Skeletal muscle tissue (tissue), 4 donors: ENCODE measurements around the gene GCHFR. TPM values are rescaled to one million over a fixed set of nuclear protein-coding genes. Genes with fewer than 3 reads are reported as not detected.

Source experiments
- H3K27ac ChIP-seq: one replicate; pipeline ENCODE4 v1.7.0; 2013; ENCODE audit warnings: mild to moderate bottlenecking, low read depth, low read length, inconsistent platforms
- H3K27me3 ChIP-seq, 3 donors: one replicate each; pipeline ENCODE4 v1.7.0; 2013; ENCODE audit warnings: low read length in 3 of 3; ENCODE audit not compliant: control insufficient read depth in 3 of 3, insufficient read depth in 3 of 3
- H3K36me3 ChIP-seq, 3 donors: one replicate each; pipeline ENCODE4 v1.7.0; 2013; ENCODE audit warnings: low read length in 3 of 3; ENCODE audit not compliant: control insufficient read depth in 3 of 3, insufficient read depth in 3 of 3
- H3K4me1 ChIP-seq, 3 donors: one replicate each; pipeline ENCODE4 v1.7.0; 2013; ENCODE audit warnings: low read length in 3 of 3, mild to moderate bottlenecking in 3 of 3; ENCODE audit not compliant: control insufficient read depth in 3 of 3, insufficient read depth in 3 of 3
- H3K4me3 ChIP-seq, 3 donors: one replicate each; pipeline ENCODE4 v1.7.0; 2013; ENCODE audit warnings: low read length in 3 of 3
- H3K9ac ChIP-seq, 3 donors: one replicate each; pipeline ENCODE4 v1.7.0; 2013; ENCODE audit warnings: low read length in 3 of 3, mild to moderate bottlenecking in 3 of 3, moderate library complexity in 2 of 3, low read depth in 1 of 3
- H3K9me3 ChIP-seq, 3 donors: one replicate each; pipeline ENCODE4 v1.7.0; 2013; ENCODE audit warnings: low read length in 3 of 3; ENCODE audit not compliant: control insufficient read depth in 3 of 3
- total RNA-seq: library from RNA; depleted of rRNA; stranded (reverse); fragments of >200 nt; gene quantifications from one replicate; pipeline ENCODE4 v1.2.3, GENCODE V29; 2014
- donor health status: Osteomylitis.

GCHFR gene
- total RNA-seq, 1 donor from 2014 or later, result 1.6 TPM

DNA sequence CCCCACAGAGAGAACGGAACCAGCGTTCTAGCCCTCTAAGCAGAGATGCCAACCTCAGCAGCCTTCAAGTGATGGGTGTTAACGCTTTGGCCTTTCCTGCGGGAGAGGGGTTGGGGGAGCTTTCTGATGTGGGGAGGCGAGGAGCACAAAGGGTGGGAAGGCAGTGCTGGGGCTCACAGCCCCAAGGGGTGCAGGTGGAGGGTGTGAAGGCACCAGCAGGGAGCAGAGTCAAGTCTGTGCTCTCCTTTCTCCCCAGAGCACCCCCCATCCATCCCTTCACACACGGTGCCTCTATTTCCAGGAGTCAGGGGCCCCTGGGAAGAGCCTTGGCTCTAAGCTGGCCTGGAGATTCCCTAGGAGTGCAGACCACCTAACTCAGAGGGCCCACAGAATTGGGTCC is 10.0 kb downstream of the GCHFR start:
- peaks cover 59 to 64% (median 61%) of the 10 kb centered on the region in 3 donors for H3K36me3 ChIP-seq
- H3K27me3 ChIP-seq, result no peaks in the 10 kb centered on the region
- H3K9ac ChIP-seq, result no peak overlapping the region
- H3K27ac ChIP-seq, result no peak overlapping the region
- no peak overlapping the region for H3K4me3 ChIP-seq
- H3K9me3 ChIP-seq, result no peaks in the 10 kb centered on the region
- H3K4me1 ChIP-seq, result peaks cover 7 to 17% (median 12%) of the 10 kb centered on the region in 3 donors

DNA sequence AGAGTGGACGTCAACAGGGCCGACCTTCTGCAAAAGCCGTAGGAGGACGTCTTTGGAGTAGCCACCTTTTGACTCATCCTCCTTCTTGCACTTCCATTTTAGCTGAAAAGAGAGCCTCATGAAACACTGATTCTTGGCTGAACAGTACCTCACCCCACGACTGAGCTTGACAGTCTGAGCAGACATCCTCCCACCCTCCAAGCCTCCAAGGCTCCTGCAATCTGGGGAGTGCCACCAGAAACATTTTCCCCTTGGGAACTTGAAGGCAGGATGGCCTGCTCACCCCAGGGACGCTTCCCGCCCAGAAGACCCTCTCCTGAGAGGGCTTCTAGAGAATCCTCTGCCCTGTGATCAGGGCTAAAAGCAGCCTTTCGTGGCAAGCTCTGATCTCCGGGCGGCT is 11.1 kb downstream of the GCHFR start:
- Histone ChIP-seq H3K27me3 (no peaks in the 10 kb centered on the region), H3K4me3 (no peak overlapping the region), H3K9me3 (no peaks in the 10 kb centered on the region), H3K36me3 (peaks cover 67 to 72% (median 72%) of the 10 kb centered on the region in 3 donors), H3K9ac (no peak overlapping the region), H3K4me1 (peaks cover 4 to 10% (median 9%) of the 10 kb centered on the region in 3 donors), H3K27ac (no peak overlapping the region)

DNA sequence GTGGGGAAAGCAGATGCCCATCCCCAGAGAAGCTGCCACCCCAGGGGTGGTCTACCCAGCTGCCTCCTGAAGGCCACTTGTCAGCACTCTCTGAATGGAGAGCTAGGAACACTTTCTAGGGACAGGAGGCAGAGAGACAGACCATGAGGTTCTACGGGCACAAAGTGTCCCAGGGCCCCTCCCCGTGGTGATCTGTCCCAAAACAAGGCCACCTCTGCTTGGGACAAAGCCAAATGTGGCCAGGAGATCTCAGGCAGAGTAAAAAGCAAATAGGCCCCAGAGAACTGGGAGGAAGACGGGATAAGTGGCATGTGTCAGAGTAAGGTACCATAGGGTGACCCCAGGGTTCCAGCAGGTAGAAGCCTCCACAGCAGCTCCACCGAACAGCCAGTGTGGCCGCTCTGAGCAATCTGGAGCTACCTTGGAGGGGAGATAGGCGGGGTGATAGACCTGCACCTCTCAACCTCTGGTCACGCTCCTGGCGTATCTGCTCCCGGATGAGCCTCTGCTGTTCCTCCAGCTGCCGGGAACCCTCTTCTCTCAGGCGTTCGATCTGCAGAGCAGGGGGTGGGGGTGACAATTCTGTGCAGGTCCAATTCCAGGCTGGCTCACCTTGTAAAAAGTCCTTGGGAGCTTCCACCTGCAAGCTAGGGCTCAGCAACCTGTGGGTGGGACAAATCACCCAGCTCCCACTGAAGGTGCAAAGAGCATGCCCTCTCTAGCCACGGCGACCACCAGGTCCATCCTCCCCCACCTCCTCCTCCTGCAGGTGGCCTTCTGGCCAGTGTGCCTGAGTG is 12.1 kb downstream of the GCHFR start:
- no peak overlapping the region for H3K4me3 ChIP-seq
- no peaks in the 10 kb centered on the region for H3K27me3 ChIP-seq
- H3K36me3 ChIP-seq, result peaks cover 67 to 70% (median 68%) of the 10 kb centered on the region in 3 donors
- H3K4me1 ChIP-seq, result peaks cover 4 to 10% (median 9%) of the 10 kb centered on the region in 3 donors
- H3K27ac ChIP-seq, result no peak overlapping the region
- H3K9ac ChIP-seq, result no peak overlapping the region
- H3K9me3 ChIP-seq, result no peaks in the 10 kb centered on the region

DNA sequence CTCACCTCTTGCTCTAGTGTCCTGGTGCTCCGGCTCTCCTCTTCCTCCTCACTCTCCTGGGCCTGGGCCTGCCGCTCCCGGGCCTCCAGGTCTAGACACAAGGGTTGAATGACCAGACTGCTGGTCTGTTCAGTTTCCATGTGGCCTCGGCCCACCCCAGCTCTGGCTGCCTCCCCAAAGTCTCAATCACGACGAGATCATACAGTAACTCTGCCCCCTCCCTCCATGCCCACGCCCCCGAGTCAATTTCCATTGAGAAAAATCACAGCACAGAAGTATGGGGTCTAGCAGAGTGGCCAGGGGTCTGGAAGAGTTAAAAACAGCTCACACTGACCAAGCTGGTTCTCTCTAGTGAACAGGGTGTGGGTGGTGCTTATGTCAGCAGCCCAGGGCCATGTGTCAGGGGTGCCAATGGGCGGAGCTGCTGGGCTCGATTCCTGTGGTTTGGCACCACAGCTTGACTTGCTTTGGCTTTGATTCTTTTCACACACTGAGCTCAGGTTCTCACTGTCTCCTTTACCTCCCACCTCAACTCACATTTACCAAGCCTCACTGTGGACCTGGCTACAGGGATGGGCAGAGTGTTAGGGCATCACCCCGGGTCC is 12.8 kb downstream of the GCHFR start:
- Histone ChIP-seq H3K36me3 (peaks cover 63 to 66% (median 64%) of the 10 kb centered on the region in 3 donors), H3K9me3 (no peaks in the 10 kb centered on the region), H3K27me3 (no peaks in the 10 kb centered on the region), H3K27ac (peak overlapping the region; percentile 21), H3K4me1 (peaks cover 4 to 10% (median 9%) of the 10 kb centered on the region in 3 donors), H3K9ac (no peak overlapping the region), H3K4me3 (no peak overlapping the region)

DNA sequence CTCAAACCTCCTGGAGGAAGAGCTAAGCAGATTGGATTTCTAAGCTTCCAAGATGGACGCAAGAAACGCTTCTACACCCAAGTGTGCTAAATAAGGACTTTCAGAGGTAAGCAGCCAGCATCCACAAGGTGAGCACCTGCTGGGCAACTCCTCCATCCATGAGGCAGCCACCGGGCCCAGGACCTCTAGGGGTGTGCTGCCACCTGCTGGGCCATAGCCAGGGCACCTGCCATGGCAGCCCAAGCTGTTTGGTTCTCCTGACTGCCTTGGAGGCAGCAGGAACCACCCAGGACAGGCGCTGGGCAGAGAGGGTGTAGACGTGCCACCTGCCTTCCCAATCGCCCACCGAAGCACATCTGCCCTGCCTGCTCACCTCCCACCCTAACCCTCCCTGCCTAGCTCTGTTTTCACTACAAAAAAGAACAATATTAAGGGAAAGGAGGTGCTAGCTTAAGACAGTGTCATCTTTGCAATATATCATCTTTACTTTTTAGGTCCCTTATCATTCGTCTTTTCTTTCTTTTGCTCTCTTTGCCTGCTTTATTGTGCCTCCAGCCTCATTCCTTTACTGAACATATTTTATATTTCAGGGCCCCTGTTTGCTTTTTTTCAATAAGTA is 18.9 kb downstream of the GCHFR start:
- Histone ChIP-seq H3K4me1 (peaks cover 0 to 10% (median under 1%) of the 10 kb centered on the region in 3 donors), H3K9me3 (no peaks in the 10 kb centered on the region), H3K27ac (no peak overlapping the region), H3K9ac (no peak overlapping the region), H3K27me3 (no peaks in the 10 kb centered on the region), H3K36me3 (peaks cover 15 to 19% (median 17%) of the 10 kb centered on the region in 3 donors), H3K4me3 (no peak overlapping the region)

DNA sequence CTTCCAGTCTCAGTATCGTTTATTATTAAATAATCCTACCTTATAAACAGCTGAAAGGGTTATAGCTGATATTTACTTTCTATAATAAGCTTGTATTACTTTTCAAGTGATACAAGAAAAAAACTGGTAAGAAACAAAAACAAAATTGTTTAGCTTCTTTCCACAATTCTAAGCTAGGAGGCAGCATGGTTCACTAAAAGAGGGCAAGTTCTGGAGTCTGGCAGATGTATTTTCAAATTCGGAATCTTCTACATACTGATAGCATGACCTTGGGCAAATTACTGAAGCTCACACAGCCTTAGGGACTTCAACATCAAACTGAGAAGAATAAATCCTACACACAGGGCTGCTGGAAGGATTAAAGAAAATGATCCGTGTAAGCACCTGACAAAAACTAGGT is 21.3 kb downstream of the GCHFR start:
- H3K9me3 ChIP-seq, result no peaks in the 10 kb centered on the region
- H3K36me3 ChIP-seq, result peaks cover 0 to under 1% (median 0%) of the 10 kb centered on the region in 3 donors
- no peak overlapping the region for H3K27ac ChIP-seq
- H3K4me3 ChIP-seq, result no peak overlapping the region
- H3K27me3 ChIP-seq, result no peaks in the 10 kb centered on the region
- peaks cover 4 to 11% (median 10%) of the 10 kb centered on the region in 3 donors for H3K4me1 ChIP-seq
- no peak overlapping the region for H3K9ac ChIP-seq

DNA sequence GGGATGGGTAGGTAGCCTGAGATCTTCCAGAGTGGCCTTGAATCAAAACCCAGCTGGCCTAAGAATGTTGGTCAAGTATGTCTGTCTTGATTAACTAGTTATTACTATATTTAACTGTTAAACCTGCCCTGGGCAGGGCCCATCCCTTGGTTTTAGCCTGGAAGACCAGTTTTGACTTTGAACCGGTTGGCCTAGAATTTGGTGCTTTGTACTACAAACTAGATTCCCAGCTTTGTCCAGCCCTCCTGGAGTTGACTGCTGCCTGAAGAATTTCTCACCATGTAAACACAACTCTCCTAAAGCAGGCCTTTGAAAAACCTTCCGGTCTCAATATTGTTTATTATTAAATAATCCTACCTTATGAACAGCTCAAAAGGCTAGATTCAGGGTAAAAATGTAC is 21.9 kb downstream of the GCHFR start:
- H3K4me1 ChIP-seq, result peaks cover 4 to 11% (median 10%) of the 10 kb centered on the region in 3 donors
- H3K9me3 ChIP-seq, result no peaks in the 10 kb centered on the region
- peak overlapping the region in 1 of 3 donors; percentile 6 for H3K9ac ChIP-seq
- H3K4me3 ChIP-seq, result no peak overlapping the region
- no peaks in the 10 kb centered on the region for H3K36me3 ChIP-seq
- no peaks in the 10 kb centered on the region for H3K27me3 ChIP-seq
- no peak overlapping the region for H3K27ac ChIP-seq

DNA sequence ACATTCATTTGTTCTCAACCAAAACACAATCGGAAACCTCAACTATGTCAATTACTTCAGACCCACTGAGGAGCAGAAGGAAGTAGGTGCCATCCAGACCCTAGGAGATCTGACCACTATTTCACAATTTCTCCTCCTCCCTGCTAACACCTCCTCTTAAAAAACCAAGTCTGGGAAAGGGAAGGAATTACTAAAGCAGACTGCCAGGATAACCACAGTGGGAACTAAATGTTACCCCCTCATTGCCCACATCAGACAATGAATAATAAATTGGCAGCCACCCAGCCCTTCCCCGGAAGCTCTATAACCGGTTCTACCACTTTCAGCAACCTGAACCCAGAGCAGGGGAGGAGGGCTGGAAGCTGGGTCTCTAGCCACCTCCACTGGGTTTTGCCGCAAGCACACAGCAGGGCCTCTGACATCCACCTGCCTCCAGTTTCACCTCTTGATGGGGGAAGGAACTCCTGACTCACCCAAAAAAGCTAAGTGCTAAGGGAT is 23.5 kb downstream of the GCHFR start:
- peaks cover 0 to 4% (median 3%) of the 10 kb centered on the region in 3 donors for H3K36me3 ChIP-seq
- H3K27me3 ChIP-seq, result no peaks in the 10 kb centered on the region
- H3K4me3 ChIP-seq, result no peak overlapping the region
- H3K27ac ChIP-seq, result no peak overlapping the region
- no peaks in the 10 kb centered on the region for H3K9me3 ChIP-seq
- H3K4me1 ChIP-seq, result peaks cover 4 to 11% (median 10%) of the 10 kb centered on the region in 3 donors
- H3K9ac ChIP-seq, result no peak overlapping the region

DNA sequence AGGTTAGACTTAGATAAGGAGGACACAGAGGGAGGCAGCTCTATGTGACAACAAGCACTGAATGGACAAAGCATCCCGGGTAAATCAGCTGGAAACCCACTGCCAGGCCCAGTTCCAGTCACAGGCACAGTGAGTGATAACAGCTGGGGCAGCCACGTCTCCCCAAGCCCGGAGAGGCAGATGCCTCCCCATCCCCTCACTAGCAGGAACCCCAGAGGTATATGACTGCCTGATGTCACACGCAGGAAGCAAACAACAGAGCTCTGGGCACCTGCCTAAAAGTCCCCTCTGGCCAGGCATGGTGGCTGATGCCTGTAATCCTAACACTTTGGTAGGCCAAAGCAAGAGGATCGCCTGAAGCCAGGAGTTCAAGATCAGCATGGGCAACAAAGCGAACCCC is 24.1 kb downstream of the GCHFR start:
- Histone ChIP-seq H3K9ac (no peak overlapping the region), H3K27ac (no peak overlapping the region), H3K27me3 (no peaks in the 10 kb centered on the region), H3K36me3 (peaks cover 0 to 6% (median 3%) of the 10 kb centered on the region in 3 donors), H3K4me3 (no peak overlapping the region), H3K9me3 (no peaks in the 10 kb centered on the region), H3K4me1 (peaks cover 4 to 11% (median 10%) of the 10 kb centered on the region in 3 donors)
